Endodermal cell (in vitro differentiated cells): ENCODE data around the gene BLCAP. TPM values are rescaled to one million over a fixed set of nuclear protein-coding genes. Genes with fewer than 3 reads are reported as not detected.

Source experiments
- DNase-seq: peaks from one replicate; pipeline ENCODE4 v3.0.0-alpha.2; 2017
- H3K27ac ChIP-seq: 2 replicates; pipeline ENCODE4 v1.5.1; 2013; ENCODE audit warnings: mild to moderate bottlenecking, low read depth, low read length, moderate library complexity
- H3K27me3 ChIP-seq: 2 replicates; pipeline ENCODE4 v1.6.1; 2013; ENCODE audit warnings: mild to moderate bottlenecking, low read length, moderate library complexity; ENCODE audit not compliant: insufficient read depth, control insufficient read depth, poor library complexity, severe bottlenecking
- H3K36me3 ChIP-seq: 2 replicates; pipeline ENCODE4 v1.7.0; 2013; ENCODE audit warnings: mild to moderate bottlenecking, low read length, moderate library complexity; ENCODE audit not compliant: control insufficient read depth, insufficient read depth
- H3K4me1 ChIP-seq: one replicate; pipeline ENCODE4 v1.7.0; 2013; ENCODE audit warnings: low read length; ENCODE audit not compliant: control insufficient read depth, insufficient read depth
- H3K4me3 ChIP-seq: 2 replicates; pipeline ENCODE4 v1.5.1; 2013; ENCODE audit warnings: mild to moderate bottlenecking, low read length, moderate library complexity
- H3K9ac ChIP-seq: 2 replicates; pipeline ENCODE4 v1.6.1; 2013; ENCODE audit warnings: mild to moderate bottlenecking, low read length, moderate library complexity; ENCODE audit not compliant: poor library complexity, severe bottlenecking; ENCODE audit errors: extremely low read depth
- H3K9me3 ChIP-seq: 2 replicates; pipeline ENCODE4 v1.6.1; 2013; ENCODE audit warnings: mild to moderate bottlenecking, low read length, moderate library complexity; ENCODE audit not compliant: control insufficient read depth
- H3K27ac Mint-ChIP-seq: 2 replicates; pipeline ENCODE4 v1.8.0; 2020; ENCODE audit warnings: mixed read lengths
- H3K27me3 Mint-ChIP-seq: 2 replicates; pipeline ENCODE4 v1.8.0; 2021; ENCODE audit warnings: mild to moderate bottlenecking, mixed read lengths; ENCODE audit not compliant: insufficient read depth
- H3K36me3 Mint-ChIP-seq: 2 replicates; pipeline ENCODE4 v1.8.0; 2020; ENCODE audit warnings: low read depth, mixed read lengths
- H3K4me1 Mint-ChIP-seq: 2 replicates; pipeline ENCODE4 v1.8.0; 2020; ENCODE audit warnings: mixed read lengths
- H3K4me3 Mint-ChIP-seq: 2 replicates; pipeline ENCODE4 v1.8.0; 2020; ENCODE audit warnings: mild to moderate bottlenecking, moderate library complexity, mixed read lengths
- H3K9me3 Mint-ChIP-seq: 2 replicates; pipeline ENCODE4 v1.8.0; 2020; ENCODE audit warnings: mild to moderate bottlenecking, mixed read lengths
- CTCF ChIP-seq: fragments of 200-600 bp; sonication (generic); conservative IDR thresholded peaks from 2 replicates; pipeline ENCODE4 v1.5.0; 2021; ENCODE audit warnings: antibody characterized with exemption, mild to moderate bottlenecking
- WGBS, 2 experiments: methylation state at CpG; one replicate each; pipeline versions ENCODE4 v1.1.5 to v1.1.7; 2013; ENCODE audit warnings: missing lambda C conversion rate in 2 of 2, mixed read lengths in 1 of 2; ENCODE audit not compliant: insufficient coverage in 1 of 2, insufficient read length in 1 of 2; 5-methylcytosine and 5-hydroxymethylcytosine counted together
- total RNA-seq, 2 donors: library from RNA; stranded (reverse); fragmentation: NEBNext Ultra II Directional in 1 of 2; extraction: Animal tissue kit (Norgen Biotek cat#: 25700) in 1 of 2; gene quantifications; 2 replicates in 1 of 2; 3 replicates in 1 of 2; pipeline ENCODE4 v1.2.1, GENCODE V29; 2021

The BLCAP gene
- total RNA-seq, 2 donors from 2014 or later: 32.5 to 56.5 TPM

- peak; percentile 91 for DNase-seq
- no peak overlapping the region for H3K4me3 ChIP-seq
- no peaks in the 10 kb centered on the region for H3K9me3 ChIP-seq
- no peaks in the 10 kb centered on the region for H3K36me3 Mint-ChIP-seq
- no peak overlapping the region for H3K9ac ChIP-seq
- TF ChIP-seq CTCF: peak; percentile 99
- H3K4me3 Mint-ChIP-seq: no peak overlapping the region
- no peaks in the 10 kb centered on the region for H3K4me1 ChIP-seq
- H3K27me3 Mint-ChIP-seq: peaks cover 10% of the 10 kb centered on the region
- H3K27ac ChIP-seq: no peak overlapping the region
- H3K27ac Mint-ChIP-seq: no peak overlapping the region
- WGBS, 2 experiments: 18 to 73% methylated on average over 4 to 34 of the region's 34 CpGs
- H3K36me3 ChIP-seq: no peaks in the 10 kb centered on the region
- no peaks in the 10 kb centered on the region for H3K9me3 Mint-ChIP-seq
- peaks cover 17% of the 10 kb centered on the region for H3K4me1 Mint-ChIP-seq
- no peaks in the 10 kb centered on the region for H3K27me3 ChIP-seq
Observed at GRCh38 chr20:37564388-37565133, 36.9 kb upstream of the BLCAP start.

GRCh38 chr20:37564016-37564387, 36.3 kb upstream of the BLCAP start:
- Mint-ChIP-seq H3K27ac (no peak overlapping the region), H3K4me1 (peaks cover 17% of the 10 kb centered on the region), H3K27me3 (peaks cover 10% of the 10 kb centered on the region), H3K4me3 (no peak overlapping the region), H3K9me3 (no peaks in the 10 kb centered on the region), H3K36me3 (no peaks in the 10 kb centered on the region)
- H3K9me3 ChIP-seq: no peaks in the 10 kb centered on the region
- TF ChIP-seq CTCF: no peak
- no peaks in the 10 kb centered on the region for H3K4me1 ChIP-seq
- no peak overlapping the region for H3K4me3 ChIP-seq
- no peaks in the 10 kb centered on the region for H3K27me3 ChIP-seq
- H3K36me3 ChIP-seq: no peaks in the 10 kb centered on the region
- WGBS, 2 experiments: 71 to 94% methylated on average over 6 to 19 of the region's 19 CpGs
- no peak overlapping the region for H3K27ac ChIP-seq
- DNase-seq: no peak
- no peak overlapping the region for H3K9ac ChIP-seq

- Mint-ChIP-seq H3K27ac (no peak overlapping the region), H3K27me3 (peaks cover 10% of the 10 kb centered on the region)
- TF ChIP-seq CTCF: no peak
Observed at GRCh38 chr20:37562695-37563480, 35.2 kb upstream of the BLCAP start.

More at GRCh38 chr20:37562695-37563480, 35.2 kb upstream of the BLCAP start:
- DNase-seq: no peak
- H3K27me3 ChIP-seq: no peaks in the 10 kb centered on the region
- H3K9me3 Mint-ChIP-seq: no peaks in the 10 kb centered on the region
- no peak overlapping the region for H3K9ac ChIP-seq
- no peak overlapping the region for H3K27ac ChIP-seq
- peaks cover 13% of the 10 kb centered on the region for H3K4me1 Mint-ChIP-seq
- no peaks in the 10 kb centered on the region for H3K36me3 Mint-ChIP-seq
- H3K4me3 ChIP-seq: no peak overlapping the region
- H3K36me3 ChIP-seq: no peaks in the 10 kb centered on the region
- no peak overlapping the region for H3K4me3 Mint-ChIP-seq
- no peaks in the 10 kb centered on the region for H3K9me3 ChIP-seq
- no peaks in the 10 kb centered on the region for H3K4me1 ChIP-seq
- 95 to 100% methylated on average over 2 to 3 of the region's 3 CpGs for WGBS, 2 experiments
